IMR-90 (cell line): Measurements from ENCODE around the gene LARP4B.
"Not testable (repeated sequence)": the region's sequence is repeated elsewhere in the genome, so short reads cannot be mapped to it uniquely, and the experiment has no call there.

Experiments used
- CHD1 ChIP-seq: IDR thresholded peaks from 2 replicates; pipeline ENCODE4 v1.6.1; 2012; ENCODE audit warnings: low read depth, low read length, improper control_type of control experiment
- CTCF ChIP-seq: conservative IDR thresholded peaks from 2 replicates; pipeline ENCODE4 v1.5.1; 2012; ENCODE audit warnings: mild to moderate bottlenecking, low read depth, low read length, improper control_type of control experiment

DNA sequence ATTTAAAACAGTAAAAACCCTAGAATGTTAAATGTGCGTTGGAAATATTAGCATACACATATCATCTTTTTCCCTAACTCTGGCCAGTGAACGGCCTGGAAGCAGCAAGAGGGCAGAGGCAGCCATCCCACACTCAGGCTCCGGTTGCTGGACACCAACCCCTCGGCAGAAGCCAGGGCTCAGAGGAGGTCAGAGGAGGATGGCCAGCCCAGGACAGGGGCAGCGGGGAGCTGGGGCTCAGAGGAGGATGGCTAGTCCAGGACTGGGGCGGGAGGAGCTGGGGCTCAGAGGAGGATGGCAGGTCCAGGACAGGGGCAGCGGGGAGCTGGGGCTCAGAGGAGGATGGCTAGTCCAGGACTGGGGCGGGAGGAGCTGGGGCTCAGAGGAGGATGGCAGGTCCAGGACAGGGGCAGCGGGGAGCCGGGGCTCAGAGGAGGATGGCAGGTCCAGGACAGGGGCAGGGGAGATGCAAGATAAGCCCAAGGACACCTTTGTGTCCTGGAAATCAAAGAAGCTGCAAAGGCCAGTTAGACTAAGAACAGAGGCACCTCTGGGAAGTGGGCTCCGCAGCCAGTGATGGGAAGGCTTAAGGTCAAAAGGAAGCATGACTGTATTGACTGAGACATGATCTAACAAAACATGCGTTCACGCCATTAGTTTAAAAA is 161.3 kb downstream of the LARP4B start:
- not testable (repeated sequence) for TF ChIP-seq CHD1, CTCF
